Activated naive CD4-positive, alpha-beta T cell treated with anti-CD3 and anti-CD28 coated beads, Interleukin-2, amount 50 U/mL, for 24 hours (primary cell): ENCODE results near the gene COL13A1.
A peak's percentile ranks its signal among the peaks of the same experiment; 100 is the strongest.

Source experiments
- H3K27ac Mint-ChIP-seq: one replicate; pipeline ENCODE4 v1.8.0; 2021; ENCODE audit warnings: mild to moderate bottlenecking, mixed read lengths
- H3K27me3 Mint-ChIP-seq: one replicate; pipeline ENCODE4 v1.8.0; 2021; ENCODE audit warnings: mixed read lengths
- H3K36me3 Mint-ChIP-seq: one replicate; pipeline ENCODE4 v1.8.0; 2021; ENCODE audit warnings: mixed read lengths
- H3K4me1 Mint-ChIP-seq: one replicate; pipeline ENCODE4 v1.8.0; 2021; ENCODE audit warnings: mixed read lengths
- H3K4me3 Mint-ChIP-seq: one replicate; pipeline ENCODE4 v1.8.0; 2021; ENCODE audit warnings: mild to moderate bottlenecking, mixed read lengths
- H3K9me3 Mint-ChIP-seq: one replicate; pipeline ENCODE4 v1.8.0; 2021; ENCODE audit warnings: mixed read lengths

The COL13A1 gene

DNA sequence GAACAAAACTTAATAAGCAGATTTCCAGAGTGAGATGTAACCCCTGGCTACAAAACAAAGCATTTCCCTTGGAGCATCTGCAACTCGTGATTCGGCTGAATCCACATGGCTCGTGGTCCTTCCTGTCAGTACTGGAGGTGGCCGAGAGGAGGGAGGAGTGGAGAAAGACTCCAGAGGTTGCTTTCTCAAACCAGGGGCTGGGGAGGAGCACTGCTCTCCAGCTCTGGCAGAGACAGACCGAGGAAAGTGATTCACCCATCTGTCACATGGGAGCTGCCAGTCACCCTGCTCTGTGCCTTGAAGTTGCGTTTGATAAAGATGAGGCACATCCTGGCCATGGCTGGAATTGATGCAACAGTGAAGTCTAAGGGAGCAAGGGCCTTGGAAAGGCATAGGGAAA lies 72.7 kb downstream of the COL13A1 start:
- Mint-ChIP-seq H3K4me3 (no peak overlapping the region), H3K9me3 (no peaks in the 10 kb centered on the region), H3K4me1 (no peaks in the 10 kb centered on the region), H3K27ac (no peak overlapping the region), H3K36me3 (no peaks in the 10 kb centered on the region), H3K27me3 (no peaks in the 10 kb centered on the region)

DNA sequence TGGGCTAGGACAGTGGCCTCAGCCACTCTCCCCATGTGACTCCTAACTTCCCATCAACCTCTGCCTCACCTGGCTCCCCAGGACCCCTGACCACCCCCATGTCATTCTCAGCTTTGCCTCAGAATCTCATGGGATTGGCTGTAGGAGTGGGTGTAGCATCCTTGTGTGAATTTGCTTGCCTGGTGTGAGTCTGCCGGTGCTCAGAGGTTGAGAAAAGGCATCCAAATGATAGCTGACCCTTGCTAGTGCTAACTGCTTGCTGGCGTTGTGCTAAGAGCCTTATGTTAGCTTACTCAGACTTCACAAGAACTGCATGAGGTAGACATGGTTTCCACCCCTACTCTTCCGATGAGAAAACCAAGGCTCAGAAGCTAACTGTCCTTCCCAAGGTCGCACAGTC lies 74.2 kb downstream of the COL13A1 start:
- Mint-ChIP-seq H3K27me3 (peaks cover 4% of the 10 kb centered on the region), H3K36me3 (no peaks in the 10 kb centered on the region), H3K4me1 (no peaks in the 10 kb centered on the region), H3K27ac (no peak overlapping the region), H3K4me3 (no peak overlapping the region), H3K9me3 (no peaks in the 10 kb centered on the region)

DNA sequence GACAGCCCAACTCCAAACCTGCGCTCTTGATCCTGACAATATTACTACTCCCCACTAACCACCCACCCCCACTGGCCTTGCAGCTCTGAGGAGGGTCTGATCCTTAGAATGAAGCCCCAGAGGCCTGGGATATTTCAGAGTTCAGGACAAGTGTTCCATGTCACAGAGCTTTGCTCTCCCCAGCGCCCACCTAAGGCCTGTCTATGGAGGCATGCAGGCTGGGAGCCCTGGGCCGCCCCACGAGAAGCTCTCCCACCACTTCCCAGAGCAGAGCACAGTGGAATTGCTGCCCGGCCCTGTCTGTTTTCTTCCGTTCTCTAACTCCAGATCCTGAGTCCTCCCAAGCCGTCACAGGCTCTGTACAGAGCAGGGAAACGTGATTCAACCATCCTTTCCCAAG lies 74.6 kb downstream of the COL13A1 start:
- Mint-ChIP-seq H3K36me3 (no peaks in the 10 kb centered on the region), H3K4me3 (no peak overlapping the region), H3K27me3 (peaks cover 4% of the 10 kb centered on the region), H3K4me1 (no peaks in the 10 kb centered on the region), H3K9me3 (no peaks in the 10 kb centered on the region), H3K27ac (no peak overlapping the region)

DNA sequence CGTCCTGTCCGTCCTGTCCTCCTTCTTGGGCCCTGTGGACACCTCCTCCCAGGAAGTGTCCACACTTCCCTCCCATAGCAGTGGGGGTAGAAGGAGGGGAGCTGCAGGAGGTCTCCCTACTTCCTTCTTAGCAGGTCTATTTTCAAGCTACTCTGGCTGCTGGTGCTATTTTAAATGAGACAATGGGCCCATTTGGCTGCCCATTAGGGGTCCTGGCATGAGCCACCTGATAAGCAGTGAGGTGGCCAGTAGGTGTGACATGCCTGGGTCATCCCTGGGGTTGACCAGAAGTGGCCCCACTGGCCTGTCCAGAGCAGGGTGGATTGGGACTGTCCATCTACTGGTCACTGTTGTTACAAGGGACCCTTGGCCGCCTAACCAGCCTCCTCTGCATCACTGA lies 75.2 kb downstream of the COL13A1 start:
- Mint-ChIP-seq H3K27ac (no peak overlapping the region), H3K4me1 (no peaks in the 10 kb centered on the region), H3K4me3 (no peak overlapping the region), H3K9me3 (no peaks in the 10 kb centered on the region), H3K36me3 (no peaks in the 10 kb centered on the region), H3K27me3 (peaks cover 4% of the 10 kb centered on the region)

DNA sequence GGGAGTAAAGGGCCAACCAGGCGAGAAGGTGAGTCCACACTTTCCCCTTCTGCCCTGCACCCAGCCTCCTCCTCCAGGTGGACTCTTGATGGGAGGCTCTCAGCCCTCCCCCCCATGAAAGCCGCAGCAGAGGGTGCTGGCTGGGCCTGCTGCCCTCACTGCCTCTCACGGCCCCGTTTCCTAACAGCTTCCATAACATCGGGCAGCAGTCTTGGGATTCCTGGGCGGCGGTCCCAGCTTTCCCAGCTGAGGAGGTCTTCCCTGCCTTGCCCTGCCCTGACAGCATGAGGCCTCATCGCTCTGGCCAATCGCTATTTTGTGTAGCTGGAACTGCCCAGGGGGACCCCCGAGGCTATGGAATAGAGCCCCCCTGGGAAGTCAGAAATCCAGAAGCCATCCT lies 76.3 kb downstream of the COL13A1 start:
- no peaks in the 10 kb centered on the region for H3K4me1 Mint-ChIP-seq
- H3K27ac Mint-ChIP-seq: no peak overlapping the region
- peaks cover 4% of the 10 kb centered on the region for H3K27me3 Mint-ChIP-seq
- no peaks in the 10 kb centered on the region for H3K9me3 Mint-ChIP-seq
- H3K4me3 Mint-ChIP-seq: no peak overlapping the region
- H3K36me3 Mint-ChIP-seq: no peaks in the 10 kb centered on the region

DNA sequence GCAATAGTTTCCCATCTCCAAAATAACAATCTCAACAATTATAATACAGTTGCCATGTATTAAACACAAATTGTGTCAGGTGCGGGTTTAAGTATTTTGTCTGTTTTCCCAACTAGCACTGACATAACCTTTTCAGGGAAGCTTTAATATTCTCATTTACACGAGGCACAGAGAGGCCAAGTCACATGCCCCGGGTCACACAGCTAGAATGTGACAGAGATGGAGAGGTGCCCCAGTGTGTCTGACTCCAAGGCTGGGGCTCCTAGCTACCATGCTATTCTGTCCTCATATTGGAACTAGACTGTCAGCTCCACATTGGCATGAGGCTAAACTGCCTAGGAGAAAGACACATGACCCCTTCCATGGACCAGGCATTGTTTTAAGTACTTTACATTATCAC lies 77.2 kb downstream of the COL13A1 start:
- no peaks in the 10 kb centered on the region for H3K36me3 Mint-ChIP-seq
- H3K9me3 Mint-ChIP-seq: no peaks in the 10 kb centered on the region
- H3K27ac Mint-ChIP-seq: no peak overlapping the region
- peaks cover 4% of the 10 kb centered on the region for H3K27me3 Mint-ChIP-seq
- no peaks in the 10 kb centered on the region for H3K4me1 Mint-ChIP-seq
- no peak overlapping the region for H3K4me3 Mint-ChIP-seq

DNA sequence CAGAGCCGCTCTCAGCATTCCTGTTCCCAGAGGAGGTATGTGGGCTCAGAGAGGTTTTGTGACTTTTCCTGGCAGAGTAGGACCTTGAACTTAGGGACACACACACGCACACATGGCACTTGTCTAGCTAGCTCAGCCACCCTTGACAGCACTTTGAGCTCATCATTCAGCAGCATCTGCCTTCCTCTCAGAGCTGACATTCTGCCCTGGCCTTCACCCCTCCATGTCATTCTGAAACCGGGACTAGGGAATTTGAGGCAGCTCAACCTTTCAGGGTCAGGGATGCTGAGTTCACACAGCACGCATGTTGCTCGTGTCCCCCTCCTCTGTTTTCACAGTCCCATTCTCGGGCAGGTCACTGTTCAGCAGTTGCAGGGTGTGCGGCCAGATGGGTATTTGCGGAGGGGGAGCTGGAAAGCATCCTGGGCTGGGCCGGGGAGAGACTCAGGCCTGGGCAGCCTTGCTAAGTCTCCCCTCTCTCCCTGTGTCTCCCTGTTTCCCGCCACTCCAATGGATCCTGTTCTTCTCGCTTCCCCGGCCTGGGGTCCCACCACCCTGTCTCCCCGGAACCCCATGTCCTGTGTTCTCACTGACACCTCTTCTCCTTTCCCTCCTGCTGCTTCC lies 78.0 kb downstream of the COL13A1 start:
- H3K36me3 Mint-ChIP-seq: no peaks in the 10 kb centered on the region
- no peaks in the 10 kb centered on the region for H3K4me1 Mint-ChIP-seq
- H3K9me3 Mint-ChIP-seq: no peaks in the 10 kb centered on the region
- H3K27ac Mint-ChIP-seq: peak overlapping the region; percentile 73
- peaks cover 4% of the 10 kb centered on the region for H3K27me3 Mint-ChIP-seq
- H3K4me3 Mint-ChIP-seq: no peak overlapping the region

DNA sequence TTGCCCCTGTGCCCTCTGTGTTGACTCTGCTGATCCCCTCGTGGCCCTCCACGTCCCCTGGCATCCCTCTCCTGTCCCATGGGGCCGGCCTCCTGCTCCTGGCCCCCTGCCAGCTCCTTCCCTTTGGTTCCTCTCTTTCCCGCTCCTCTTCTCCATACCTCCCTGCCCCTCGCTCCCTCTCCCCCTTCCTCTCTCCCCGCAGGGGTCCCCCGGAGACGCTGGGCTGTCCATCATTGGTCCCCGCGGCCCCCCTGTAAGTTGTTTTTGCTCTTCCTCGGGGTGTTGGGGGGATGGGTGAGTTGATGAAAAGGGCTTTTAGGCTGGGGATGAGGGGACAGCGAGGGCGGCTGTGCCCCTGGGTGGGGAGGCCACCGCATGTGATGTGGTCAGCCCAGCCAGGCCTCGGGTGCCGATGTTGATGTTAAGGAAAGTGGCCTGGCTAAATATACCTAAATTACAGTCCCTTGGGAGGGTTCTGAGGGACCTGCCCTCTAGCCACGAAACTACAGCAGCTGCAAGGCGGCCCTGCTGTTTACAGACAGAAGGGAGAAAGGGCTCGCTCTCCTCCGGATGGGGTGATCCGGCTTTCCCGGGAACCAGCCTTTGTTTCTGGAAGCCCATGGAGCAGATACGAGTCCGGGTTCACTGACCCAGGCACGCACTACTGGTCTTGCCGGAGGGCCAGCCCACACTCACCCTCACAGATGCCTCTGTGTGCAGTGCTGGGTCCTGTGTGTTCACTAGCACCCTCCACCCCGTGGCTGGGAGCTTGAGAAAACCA lies 78.8 kb downstream of the COL13A1 start:
- H3K27ac Mint-ChIP-seq: no peak overlapping the region
- H3K36me3 Mint-ChIP-seq: no peaks in the 10 kb centered on the region
- H3K4me1 Mint-ChIP-seq: no peaks in the 10 kb centered on the region
- no peak overlapping the region for H3K4me3 Mint-ChIP-seq
- no peaks in the 10 kb centered on the region for H3K9me3 Mint-ChIP-seq
- H3K27me3 Mint-ChIP-seq: peaks cover 4% of the 10 kb centered on the region

DNA sequence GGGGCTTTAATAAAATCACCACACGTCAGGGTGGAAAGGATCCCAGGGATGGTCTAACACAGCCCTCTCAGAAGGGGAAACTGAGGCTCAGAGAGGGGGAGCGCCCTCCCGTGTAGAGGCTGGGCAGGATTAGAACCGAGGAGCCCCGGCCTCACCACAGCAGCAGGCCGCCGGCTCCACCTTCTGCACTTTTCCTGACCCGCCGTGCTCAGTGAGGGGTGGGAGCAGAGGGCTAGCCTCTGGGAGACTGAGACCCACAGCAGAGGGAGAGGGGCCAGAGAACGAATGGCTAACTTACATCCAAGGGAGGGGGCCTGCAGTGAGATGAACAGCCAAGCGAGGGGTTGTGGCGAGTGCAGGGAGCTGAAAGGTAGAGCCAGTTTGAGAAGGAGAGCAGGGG lies 79.5 kb downstream of the COL13A1 start:
- H3K9me3 Mint-ChIP-seq: no peaks in the 10 kb centered on the region
- H3K27ac Mint-ChIP-seq: no peak overlapping the region
- no peak overlapping the region for H3K4me3 Mint-ChIP-seq
- H3K27me3 Mint-ChIP-seq: peaks cover 4% of the 10 kb centered on the region
- H3K36me3 Mint-ChIP-seq: no peaks in the 10 kb centered on the region
- no peaks in the 10 kb centered on the region for H3K4me1 Mint-ChIP-seq

DNA sequence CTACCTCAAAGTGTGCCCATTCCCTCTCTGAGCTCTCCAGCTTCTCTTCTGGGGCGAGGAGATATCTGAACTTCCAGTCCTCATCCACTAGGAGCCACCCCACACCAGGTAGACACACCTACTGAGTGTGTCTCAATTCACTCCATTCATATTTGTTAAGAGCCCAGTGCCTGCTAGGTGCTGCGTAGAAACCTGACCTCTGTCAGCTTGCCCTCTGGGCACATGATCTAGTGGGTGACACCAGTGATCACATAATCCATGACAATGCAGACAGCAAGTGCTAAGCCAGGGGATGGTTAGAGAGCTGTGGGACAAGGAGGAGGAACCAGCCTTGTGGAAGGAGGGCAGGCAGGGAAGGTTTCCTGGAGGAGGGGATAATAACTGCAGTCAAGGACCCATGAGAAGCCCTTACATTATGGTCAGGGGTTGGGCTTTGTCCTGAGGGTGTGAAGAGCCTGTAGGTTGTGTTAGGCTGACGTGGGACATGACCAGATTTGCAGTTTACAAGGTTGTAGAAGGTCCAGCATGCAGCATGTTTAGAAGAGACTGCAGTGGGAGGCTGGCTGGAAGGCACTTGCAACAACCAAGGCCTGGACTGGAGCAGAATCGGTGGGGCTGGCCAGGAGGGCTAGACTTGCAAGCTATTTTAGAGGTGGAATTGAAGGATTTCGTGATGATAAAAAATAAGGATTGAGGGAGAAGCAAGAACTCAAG lies 81.8 kb downstream of the COL13A1 start:
- Mint-ChIP-seq H3K9me3 (no peaks in the 10 kb centered on the region), H3K27ac (no peak overlapping the region), H3K27me3 (peaks cover 4% of the 10 kb centered on the region), H3K36me3 (no peaks in the 10 kb centered on the region), H3K4me1 (no peaks in the 10 kb centered on the region), H3K4me3 (no peak overlapping the region)

DNA sequence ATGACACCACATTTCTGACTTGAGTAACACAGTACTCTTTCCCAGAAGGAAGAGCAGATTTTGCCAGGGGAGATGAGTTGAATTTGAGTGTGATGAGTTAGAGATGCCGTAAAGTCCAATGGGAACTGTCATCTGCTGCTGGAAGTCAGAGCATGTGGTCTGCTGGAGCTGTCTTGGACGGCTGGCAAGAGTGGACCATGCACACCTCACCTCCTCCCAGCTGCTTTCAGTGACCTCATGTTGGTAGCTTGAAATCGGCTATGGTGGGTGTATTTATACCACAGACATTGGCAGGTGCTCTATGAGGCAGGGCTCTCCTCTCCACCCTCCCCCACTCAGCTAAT lies 82.3 kb downstream of the COL13A1 start:
- Mint-ChIP-seq H3K4me3 (no peak overlapping the region), H3K27ac (no peak overlapping the region), H3K4me1 (no peaks in the 10 kb centered on the region), H3K27me3 (peaks cover 4% of the 10 kb centered on the region), H3K9me3 (no peaks in the 10 kb centered on the region), H3K36me3 (no peaks in the 10 kb centered on the region)

DNA sequence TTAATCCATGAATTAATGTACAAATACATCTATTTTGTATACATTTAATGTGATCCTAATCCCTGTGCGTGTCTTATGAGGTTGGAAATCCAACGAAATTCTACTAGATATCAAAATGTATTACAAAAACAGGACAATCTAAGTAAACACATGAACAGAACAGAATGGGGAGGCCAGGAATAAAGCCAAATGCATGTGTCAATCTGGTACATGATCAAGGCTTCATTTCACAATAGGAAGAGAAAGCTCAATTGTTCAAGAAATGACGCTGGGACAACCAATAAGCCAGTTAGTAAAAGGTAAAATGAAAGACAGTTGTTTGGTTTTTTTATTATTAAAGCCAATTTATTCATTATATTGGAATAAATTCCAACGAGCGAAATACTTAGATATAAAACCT lies 83.0 kb downstream of the COL13A1 start:
- no peak overlapping the region for H3K4me3 Mint-ChIP-seq
- no peaks in the 10 kb centered on the region for H3K9me3 Mint-ChIP-seq
- H3K36me3 Mint-ChIP-seq: no peaks in the 10 kb centered on the region
- H3K27ac Mint-ChIP-seq: no peak overlapping the region
- H3K27me3 Mint-ChIP-seq: peaks cover 4% of the 10 kb centered on the region
- no peaks in the 10 kb centered on the region for H3K4me1 Mint-ChIP-seq

DNA sequence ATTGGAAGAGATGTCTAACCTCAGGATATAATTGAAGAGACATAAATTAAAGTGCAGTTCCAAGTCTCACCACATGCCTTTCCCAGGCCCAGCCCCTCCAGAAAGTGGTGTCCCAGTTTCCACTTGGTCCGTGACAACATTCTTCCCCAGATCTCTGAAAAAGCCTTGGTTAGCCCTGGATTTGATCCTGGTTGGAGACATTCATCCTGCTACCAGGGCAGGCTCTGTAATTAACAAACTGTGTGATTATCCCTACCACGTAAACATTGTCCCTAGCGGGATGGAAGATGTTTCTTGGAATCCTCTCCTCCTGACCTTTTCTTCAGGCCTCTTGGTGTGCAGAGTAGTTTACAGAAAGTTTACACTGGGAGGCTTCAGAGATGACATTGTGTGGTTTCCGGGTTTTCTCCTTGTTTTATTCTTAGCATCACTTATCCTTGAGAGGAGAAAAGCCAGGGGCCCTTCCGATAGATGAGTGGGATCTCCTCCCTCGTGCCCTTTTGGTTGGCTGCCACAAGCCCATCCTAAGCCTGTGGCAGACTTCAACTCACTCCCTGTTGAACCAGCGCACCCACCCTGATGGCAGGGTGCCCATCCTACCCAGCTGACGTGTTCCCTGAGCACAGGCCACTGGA lies 83.8 kb downstream of the COL13A1 start:
- H3K27me3 Mint-ChIP-seq: peaks cover 2% of the 10 kb centered on the region
- H3K27ac Mint-ChIP-seq: no peak overlapping the region
- no peaks in the 10 kb centered on the region for H3K4me1 Mint-ChIP-seq
- no peaks in the 10 kb centered on the region for H3K9me3 Mint-ChIP-seq
- no peak overlapping the region for H3K4me3 Mint-ChIP-seq
- no peaks in the 10 kb centered on the region for H3K36me3 Mint-ChIP-seq

DNA sequence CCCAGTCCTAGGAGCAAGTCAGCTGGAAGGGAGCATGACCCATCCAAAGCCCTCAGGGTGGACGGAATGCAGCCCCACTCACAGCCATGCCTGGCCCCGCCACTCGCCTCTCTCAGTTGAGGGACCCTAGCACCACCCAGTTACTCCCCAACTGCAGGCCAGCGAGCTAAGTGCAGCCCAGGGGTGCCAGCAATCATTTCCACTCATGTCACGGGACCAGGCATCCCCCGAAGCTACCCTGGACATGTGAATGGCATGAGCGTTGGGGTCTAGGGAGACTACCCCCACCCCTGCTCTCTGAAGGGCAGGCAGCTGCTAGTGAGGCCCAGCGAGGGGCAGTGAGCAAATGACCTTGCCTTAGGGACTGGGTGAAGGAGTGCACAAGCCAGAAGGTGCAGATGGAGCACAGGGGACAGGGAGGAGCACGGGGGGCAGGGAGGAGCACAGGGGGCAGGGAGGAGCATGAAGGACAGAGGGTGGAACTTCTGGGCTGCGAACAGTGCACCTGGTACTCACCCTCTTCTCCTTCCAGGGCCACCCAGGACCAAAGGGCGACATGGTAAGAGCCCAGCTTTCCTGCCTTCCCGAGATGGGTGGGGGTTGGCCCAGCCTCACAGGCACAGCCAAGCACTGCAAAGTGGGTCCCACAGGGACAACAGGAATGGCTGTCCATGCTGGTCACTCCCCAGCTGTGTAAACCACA lies 87.3 kb downstream of the COL13A1 start:
- no peak overlapping the region for H3K27ac Mint-ChIP-seq
- no peaks in the 10 kb centered on the region for H3K9me3 Mint-ChIP-seq
- H3K4me1 Mint-ChIP-seq: no peaks in the 10 kb centered on the region
- no peaks in the 10 kb centered on the region for H3K27me3 Mint-ChIP-seq
- no peak overlapping the region for H3K4me3 Mint-ChIP-seq
- no peaks in the 10 kb centered on the region for H3K36me3 Mint-ChIP-seq

DNA sequence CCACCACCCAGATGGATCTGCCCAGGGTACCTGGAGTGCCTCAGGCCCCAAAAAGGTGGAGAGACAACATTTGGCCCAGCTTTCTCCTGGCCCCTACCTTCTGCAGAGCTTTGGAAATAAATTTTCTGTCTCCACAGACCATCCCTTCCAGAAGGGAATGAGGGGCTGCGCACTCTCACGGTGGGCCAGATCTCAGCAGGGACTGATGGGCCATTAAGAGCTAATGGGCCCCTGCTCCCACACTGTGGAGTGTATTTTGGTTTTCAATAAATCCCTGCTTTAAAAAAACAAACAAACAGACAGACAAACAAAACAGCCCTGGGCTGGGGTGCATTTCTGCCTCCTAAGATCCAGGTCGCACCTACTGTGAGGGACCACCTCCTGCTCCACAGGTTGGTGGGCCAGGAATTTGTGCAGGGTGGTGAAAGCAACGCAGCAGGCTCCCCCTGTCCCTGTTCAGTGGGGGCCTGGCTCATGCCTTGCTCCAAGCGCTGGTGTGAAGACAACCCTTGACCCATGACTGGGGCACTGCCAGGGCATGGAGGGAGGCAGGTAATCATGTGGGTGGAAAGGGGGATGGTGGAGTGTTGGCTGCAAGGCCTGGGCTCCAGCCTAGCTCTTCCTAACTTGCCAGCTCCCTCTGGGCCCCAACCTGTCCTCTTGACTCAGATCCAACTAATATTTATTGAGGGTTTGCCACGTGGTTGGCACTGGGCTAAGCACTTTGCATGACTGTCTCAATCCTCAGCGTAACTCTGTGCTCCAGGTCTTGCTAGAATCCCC lies 88.5 kb downstream of the COL13A1 start:
- Mint-ChIP-seq H3K4me3 (no peak overlapping the region), H3K27ac (no peak overlapping the region), H3K9me3 (no peaks in the 10 kb centered on the region), H3K27me3 (no peaks in the 10 kb centered on the region), H3K4me1 (no peaks in the 10 kb centered on the region), H3K36me3 (no peaks in the 10 kb centered on the region)
